Muscle of leg (tissue), 11 donors: ENCODE measurements around the gene KIF22. TPM values are rescaled to one million over a fixed set of nuclear protein-coding genes. Genes with fewer than 3 reads are reported as not detected.

ENCODE experiments used
- DNase-seq: peaks from one replicate; pipeline ENCODE4 v3.0.0; 2013
- H3K27ac ChIP-seq: one replicate; pipeline ENCODE4 v1.5.1; 2013; ENCODE audit warnings: mild to moderate bottlenecking, low read length, control low read depth
- H3K27me3 ChIP-seq: one replicate; pipeline ENCODE4 v1.6.1; 2013; ENCODE audit warnings: low read length; ENCODE audit not compliant: control insufficient read depth, insufficient read depth
- H3K36me3 ChIP-seq: one replicate; pipeline ENCODE4 v1.6.1; 2013; ENCODE audit warnings: low read length; ENCODE audit not compliant: control insufficient read depth, insufficient read depth
- H3K4me1 ChIP-seq: one replicate; pipeline ENCODE4 v1.6.1; 2013; ENCODE audit warnings: low read length; ENCODE audit not compliant: control insufficient read depth, insufficient read depth
- H3K4me3 ChIP-seq: one replicate; pipeline ENCODE4 v1.5.1; 2013; ENCODE audit warnings: low read length, control low read depth
- H3K9me3 ChIP-seq: replicated peaks from 2 replicates; pipeline ENCODE4 v1.6.1; 2013; ENCODE audit warnings: low read depth, low read length; ENCODE audit not compliant: control insufficient read depth
- WGBS: methylation state at CpG from one replicate; pipeline ENCODE4 v1.1.5; 2013; ENCODE audit warnings: missing lambda C conversion rate; ENCODE audit not compliant: insufficient coverage; 5-methylcytosine and 5-hydroxymethylcytosine counted together
- polyA plus RNA-seq, 8 donors: library from polyadenylated mRNA; unstranded; fragments of 120-200 nt; gene quantifications; one replicate each; pipeline versions ENCODE4 v1.2.1 to v1.2.3, GENCODE V29; 2013; ENCODE audit warnings: inconsistent platforms in 1 of 8, low replicate concordance in 1 of 8; ENCODE audit not compliant: insufficient read length in 8 of 8, insufficient read depth in 1 of 8
- total RNA-seq: library from RNA; stranded (reverse); fragments of 120-200 nt; gene quantifications from one replicate; pipeline ENCODE4 v1.2.4, GENCODE V29; 2013

KIF22 gene
- total and polyA plus RNA-seq, 9 donors = 26.2 to 43.0 (median 39.3) TPM

GRCh38 chr16:29814592-29814991 lies 24.0 kb downstream of the KIF22 start:
- WGBS = 52% methylated on average over 5 of the region's 5 CpGs
- Histone ChIP-seq H3K36me3 (peaks cover 32% of the 10 kb centered on the region), H3K4me1 (peaks cover 72% of the 10 kb centered on the region), H3K27ac (peak overlapping the region; percentile 97), H3K27me3 (peaks cover 2% of the 10 kb centered on the region), H3K4me3 (no peak overlapping the region), H3K9me3 (no peaks in the 10 kb centered on the region)
- DNase-seq = peak; percentile 35

GRCh38 chr16:29815032-29815721 lies 24.6 kb downstream of the KIF22 start:
- 6% methylated on average over 12 of the region's 39 CpGs for WGBS
- Histone ChIP-seq H3K36me3 (peaks cover 29% of the 10 kb centered on the region), H3K27me3 (peaks cover 2% of the 10 kb centered on the region), H3K4me1 (peaks cover 72% of the 10 kb centered on the region), H3K9me3 (no peaks in the 10 kb centered on the region), H3K4me3 (peak overlapping the region; percentile 95), H3K27ac (peak overlapping the region; percentile 97)
- peak; percentile 65 for DNase-seq

- Histone ChIP-seq H3K9me3 (no peaks in the 10 kb centered on the region), H3K27ac (peak within 1 kb of the TSS; percentile 97), H3K4me1 (peaks cover 72% of the 10 kb centered on the region), H3K36me3 (peaks cover 24% of the 10 kb centered on the region), H3K4me3 (peak within 1 kb of the TSS; percentile 95), H3K27me3 (peaks cover 2% of the 10 kb centered on the region)
- under 1% methylated on average over 46 of the region's 70 CpGs for WGBS
- peak; percentile 100 for DNase-seq
Measured at GRCh38 chr16:29815793-29816693, 25.5 kb downstream of the KIF22 start, which contains the start of gene PAGR1. TSS of gene PAGR1 (plus strand) at chr16:29816152. CDS start at chr16:29816526, 374 bp downstream.

GRCh38 chr16:29816694-29817441 lies 26.3 kb downstream of the KIF22 start:
- peaks cover 24% of the 10 kb centered on the region for H3K36me3 ChIP-seq
- peaks cover 2% of the 10 kb centered on the region for H3K27me3 ChIP-seq
- no peaks in the 10 kb centered on the region for H3K9me3 ChIP-seq
- H3K27ac ChIP-seq = peak overlapping the region; percentile 97
- peak overlapping the region; percentile 95 for H3K4me3 ChIP-seq
- peak; percentile 67 for DNase-seq
- under 1% methylated on average over 24 of the region's 37 CpGs for WGBS
- peaks cover 72% of the 10 kb centered on the region for H3K4me1 ChIP-seq

GRCh38 chr16:29818082-29818481 lies 27.5 kb downstream of the KIF22 start:
- Histone ChIP-seq H3K4me3 (no peak overlapping the region), H3K36me3 (peaks cover 29% of the 10 kb centered on the region), H3K4me1 (peaks cover 67% of the 10 kb centered on the region), H3K9me3 (no peaks in the 10 kb centered on the region), H3K27me3 (no peaks in the 10 kb centered on the region), H3K27ac (no peak overlapping the region)
- WGBS = 89% methylated on average over 3 of the region's 4 CpGs
- no peak for DNase-seq

GRCh38 chr16:29819506-29819905 lies 29.0 kb downstream of the KIF22 start:
- H3K36me3 ChIP-seq = peaks cover 29% of the 10 kb centered on the region
- no peaks in the 10 kb centered on the region for H3K9me3 ChIP-seq
- H3K4me3 ChIP-seq = no peak overlapping the region
- no peak for DNase-seq
- peaks cover 60% of the 10 kb centered on the region for H3K4me1 ChIP-seq
- H3K27ac ChIP-seq = no peak overlapping the region
- no peaks in the 10 kb centered on the region for H3K27me3 ChIP-seq
- 70% methylated on average over 9 of the region's 15 CpGs for WGBS

GRCh38 chr16:29820271-29820701 lies 29.7 kb downstream of the KIF22 start, which contains the start of gene MVP:
TSS of gene MVP (plus strand) at chr16:29820462. CDS start at chr16:29830550, 10,088 bp downstream.
- Histone ChIP-seq H3K27ac (peak within 1 kb of the TSS; percentile 92), H3K4me1 (peaks cover 58% of the 10 kb centered on the region), H3K4me3 (peak within 1 kb of the TSS; percentile 57), H3K36me3 (peaks cover 29% of the 10 kb centered on the region), H3K27me3 (no peaks in the 10 kb centered on the region), H3K9me3 (no peaks in the 10 kb centered on the region)
- peak; percentile 88 for DNase-seq
- 0% methylated on average over 2 of the region's 4 CpGs for WGBS

GRCh38 chr16:29820730-29821642 lies 30.4 kb downstream of the KIF22 start:
- H3K4me1 ChIP-seq = peaks cover 63% of the 10 kb centered on the region
- 42% methylated on average over 9 of the region's 11 CpGs for WGBS
- H3K27ac ChIP-seq = peak overlapping the region; percentile 92
- no peaks in the 10 kb centered on the region for H3K9me3 ChIP-seq
- peaks cover 29% of the 10 kb centered on the region for H3K36me3 ChIP-seq
- DNase-seq = peak; percentile 40
- no peaks in the 10 kb centered on the region for H3K27me3 ChIP-seq
- H3K4me3 ChIP-seq = peak overlapping the region; percentile 57

GRCh38 chr16:29821643-29822115 lies 31.1 kb downstream of the KIF22 start:
- 17% methylated on average over 4 of the region's 7 CpGs for WGBS
- peak; percentile 52 for DNase-seq
- H3K27ac ChIP-seq = peak overlapping the region; percentile 92
- peaks cover 62% of the 10 kb centered on the region for H3K4me1 ChIP-seq
- peaks cover 29% of the 10 kb centered on the region for H3K36me3 ChIP-seq
- H3K27me3 ChIP-seq = no peaks in the 10 kb centered on the region
- no peak overlapping the region for H3K4me3 ChIP-seq
- no peaks in the 10 kb centered on the region for H3K9me3 ChIP-seq
